Measurements from ENCODE around the gene PTGDR. TPM values are rescaled to one million over a fixed set of nuclear protein-coding genes. Genes with fewer than 3 reads are reported as not detected.

PTGDR gene
- polyA plus RNA-seq, 1 donor from 2014 or later = 0.10 TPM

DNA sequence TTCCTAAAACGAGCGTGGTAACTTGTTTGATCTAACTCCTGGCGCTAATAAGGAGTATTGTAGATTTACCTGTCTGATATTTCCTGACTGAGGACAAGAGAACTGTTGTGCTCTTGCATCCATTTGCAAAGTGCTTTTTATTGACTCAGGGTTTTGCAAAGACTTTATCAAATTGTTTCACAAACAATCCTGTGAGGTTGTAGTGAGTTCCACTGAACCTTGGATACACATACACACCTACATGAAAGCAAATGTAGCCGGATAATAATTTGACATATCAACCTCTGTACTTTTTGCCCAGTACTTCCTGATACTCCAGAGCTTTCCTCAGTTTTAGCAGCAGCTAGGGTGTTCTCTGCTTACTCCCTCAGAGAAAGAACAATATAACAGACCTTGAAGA is 39.9 kb downstream of the PTGDR start:
- Histone ChIP-seq H4K20me1 (ENCODE audit: insufficient read depth) (no peaks in the 10 kb centered on the region), H3K9me3 (ENCODE audit: low read length) (no peaks in the 10 kb centered on the region), H3K9ac (ENCODE audit: low read length) (no peak overlapping the region), H3K36me3 (ENCODE audit: insufficient read depth, low read length) (no peaks in the 10 kb centered on the region), H2AFZ (ENCODE audit: low read depth, low read length) (no peak overlapping the region), H3K4me3 (ENCODE audit: low read length) (no peak overlapping the region), H3K27me3 (ENCODE audit: insufficient read depth, low read depth, low read length) (peaks cover 13% of the 10 kb centered on the region), H3K79me2 (replicated peaks; ENCODE audit: insufficient read depth, low read length) (no peaks in the 10 kb centered on the region), H3F3A (ENCODE audit: insufficient read depth, low read length, poor library complexity, severe bottlenecking) (no peaks in the 10 kb centered on the region), H3K9me2 (ENCODE audit: insufficient read depth, low read length) (no peaks in the 10 kb centered on the region), H3K27ac (ENCODE audit: low read length) (no peak overlapping the region), H3K4me2 (ENCODE audit: low read length) (no peak overlapping the region)
- TF ChIP-seq MXI1 (conservative IDR thresholded peaks at IDR 0.05; ENCODE audit: poor library complexity, severe bottlenecking) = no peak
- TF ChIP-seq EZH2 (IDR thresholded peaks at IDR 0.05; ENCODE audit: borderline replicate concordance, insufficient read depth, low read length, poor library complexity, severe bottlenecking) = no peak
- TF ChIP-seq RAD21 (conservative IDR thresholded peaks at IDR 0.05) = no peak
- TF ChIP-seq SMC3 (conservative IDR thresholded peaks at IDR 0.05; ENCODE audit: poor library complexity) = no peak
- TF ChIP-seq EP300 (conservative IDR thresholded peaks at IDR 0.05; ENCODE audit: poor library complexity, severe bottlenecking) = no peak
- no peak for TF ChIP-seq POLR2AphosphoS5 (IDR thresholded peaks at IDR 0.05)
- TF ChIP-seq, protein P1, sequence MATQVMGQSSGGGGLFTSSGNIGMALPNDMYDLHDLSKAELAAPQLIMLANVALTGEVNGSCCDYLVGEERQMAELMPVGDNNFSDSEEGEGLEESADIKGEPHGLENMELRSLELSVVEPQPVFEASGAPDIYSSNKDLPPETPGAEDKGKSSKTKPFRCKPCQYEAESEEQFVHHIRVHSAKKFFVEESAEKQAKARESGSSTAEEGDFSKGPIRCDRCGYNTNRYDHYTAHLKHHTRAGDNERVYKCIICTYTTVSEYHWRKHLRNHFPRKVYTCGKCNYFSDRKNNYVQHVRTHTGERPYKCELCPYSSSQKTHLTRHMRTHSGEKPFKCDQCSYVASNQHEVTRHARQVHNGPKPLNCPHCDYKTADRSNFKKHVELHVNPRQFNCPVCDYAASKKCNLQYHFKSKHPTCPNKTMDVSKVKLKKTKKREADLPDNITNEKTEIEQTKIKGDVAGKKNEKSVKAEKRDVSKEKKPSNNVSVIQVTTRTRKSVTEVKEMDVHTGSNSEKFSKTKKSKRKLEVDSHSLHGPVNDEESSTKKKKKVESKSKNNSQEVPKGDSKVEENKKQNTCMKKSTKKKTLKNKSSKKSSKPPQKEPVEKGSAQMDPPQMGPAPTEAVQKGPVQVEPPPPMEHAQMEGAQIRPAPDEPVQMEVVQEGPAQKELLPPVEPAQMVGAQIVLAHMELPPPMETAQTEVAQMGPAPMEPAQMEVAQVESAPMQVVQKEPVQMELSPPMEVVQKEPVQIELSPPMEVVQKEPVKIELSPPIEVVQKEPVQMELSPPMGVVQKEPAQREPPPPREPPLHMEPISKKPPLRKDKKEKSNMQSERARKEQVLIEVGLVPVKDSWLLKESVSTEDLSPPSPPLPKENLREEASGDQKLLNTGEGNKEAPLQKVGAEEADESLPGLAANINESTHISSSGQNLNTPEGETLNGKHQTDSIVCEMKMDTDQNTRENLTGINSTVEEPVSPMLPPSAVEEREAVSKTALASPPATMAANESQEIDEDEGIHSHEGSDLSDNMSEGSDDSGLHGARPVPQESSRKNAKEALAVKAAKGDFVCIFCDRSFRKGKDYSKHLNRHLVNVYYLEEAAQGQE (IDR thresholded peaks at IDR 0.05; ENCODE audit: borderline replicate concordance) = no peak
- TF ChIP-seq, protein P2, sequence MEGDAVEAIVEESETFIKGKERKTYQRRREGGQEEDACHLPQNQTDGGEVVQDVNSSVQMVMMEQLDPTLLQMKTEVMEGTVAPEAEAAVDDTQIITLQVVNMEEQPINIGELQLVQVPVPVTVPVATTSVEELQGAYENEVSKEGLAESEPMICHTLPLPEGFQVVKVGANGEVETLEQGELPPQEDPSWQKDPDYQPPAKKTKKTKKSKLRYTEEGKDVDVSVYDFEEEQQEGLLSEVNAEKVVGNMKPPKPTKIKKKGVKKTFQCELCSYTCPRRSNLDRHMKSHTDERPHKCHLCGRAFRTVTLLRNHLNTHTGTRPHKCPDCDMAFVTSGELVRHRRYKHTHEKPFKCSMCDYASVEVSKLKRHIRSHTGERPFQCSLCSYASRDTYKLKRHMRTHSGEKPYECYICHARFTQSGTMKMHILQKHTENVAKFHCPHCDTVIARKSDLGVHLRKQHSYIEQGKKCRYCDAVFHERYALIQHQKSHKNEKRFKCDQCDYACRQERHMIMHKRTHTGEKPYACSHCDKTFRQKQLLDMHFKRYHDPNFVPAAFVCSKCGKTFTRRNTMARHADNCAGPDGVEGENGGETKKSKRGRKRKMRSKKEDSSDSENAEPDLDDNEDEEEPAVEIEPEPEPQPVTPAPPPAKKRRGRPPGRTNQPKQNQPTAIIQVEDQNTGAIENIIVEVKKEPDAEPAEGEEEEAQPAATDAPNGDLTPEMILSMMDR (IDR thresholded peaks at IDR 0.05; ENCODE audit: poor library complexity, severe bottlenecking) = no peak
- TF ChIP-seq TAF1 (IDR thresholded peaks at IDR 0.05; ENCODE audit: low read depth) = no peak

DNA sequence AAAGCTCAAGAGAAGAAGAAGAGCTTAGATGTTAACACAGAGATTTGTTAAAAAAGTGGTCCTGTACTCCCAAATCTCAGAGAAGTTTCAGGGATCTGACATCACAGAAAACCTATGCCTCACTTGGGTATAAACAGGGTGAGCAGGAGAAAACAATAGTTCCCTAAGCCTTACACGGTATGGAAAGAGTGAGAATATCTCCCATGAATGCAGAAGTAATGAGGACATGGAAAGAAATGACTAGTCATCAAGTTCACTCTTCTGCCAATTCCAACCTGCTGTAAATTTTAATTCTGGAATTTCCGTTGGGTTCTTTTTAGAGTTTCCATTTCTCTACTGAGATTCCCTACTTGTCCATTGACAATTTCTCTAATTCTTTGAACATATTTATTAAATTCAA is 40.4 kb downstream of the PTGDR start:
- no peak overlapping the region for H3K9ac ChIP-seq (ENCODE audit: low read length)

More for the DNA sequence above, 40.4 kb downstream of the PTGDR start:
- Histone ChIP-seq H3K9me3 (ENCODE audit: low read length) (no peaks in the 10 kb centered on the region), H3K36me3 (ENCODE audit: insufficient read depth, low read length) (no peaks in the 10 kb centered on the region), H3K4me2 (ENCODE audit: low read length) (no peak overlapping the region), H3K27me3 (ENCODE audit: insufficient read depth, low read depth, low read length) (peaks cover 18% of the 10 kb centered on the region), H3F3A (ENCODE audit: insufficient read depth, low read length, poor library complexity, severe bottlenecking) (no peaks in the 10 kb centered on the region), H3K79me2 (replicated peaks; ENCODE audit: insufficient read depth, low read length) (no peaks in the 10 kb centered on the region), H3K9me2 (ENCODE audit: insufficient read depth, low read length) (no peaks in the 10 kb centered on the region), H2AFZ (ENCODE audit: low read depth, low read length) (no peak overlapping the region), H4K20me1 (ENCODE audit: insufficient read depth) (no peaks in the 10 kb centered on the region), H3K27ac (ENCODE audit: low read length) (no peak overlapping the region), H3K4me3 (ENCODE audit: low read length) (no peak overlapping the region)
- TF ChIP-seq, protein P1 (IDR thresholded peaks at IDR 0.05; ENCODE audit: borderline replicate concordance) = no peak
- no peak for TF ChIP-seq TAF1 (IDR thresholded peaks at IDR 0.05; ENCODE audit: low read depth)
- no peak for TF ChIP-seq MXI1 (conservative IDR thresholded peaks at IDR 0.05; ENCODE audit: poor library complexity, severe bottlenecking)
- no peak for TF ChIP-seq EZH2 (IDR thresholded peaks at IDR 0.05; ENCODE audit: borderline replicate concordance, insufficient read depth, low read length, poor library complexity, severe bottlenecking)
- TF ChIP-seq POLR2AphosphoS5 (IDR thresholded peaks at IDR 0.05) = no peak
- no peak for TF ChIP-seq SMC3 (conservative IDR thresholded peaks at IDR 0.05; ENCODE audit: poor library complexity)
- no peak for TF ChIP-seq EP300 (conservative IDR thresholded peaks at IDR 0.05; ENCODE audit: poor library complexity, severe bottlenecking)
- TF ChIP-seq RAD21 (conservative IDR thresholded peaks at IDR 0.05) = no peak
- TF ChIP-seq, protein P2 (IDR thresholded peaks at IDR 0.05; ENCODE audit: poor library complexity, severe bottlenecking) = no peak
